ENCODE measurements around the gene TP53TG3D.
"Not testable (repeated sequence)": the region's sequence is repeated elsewhere in the genome, so short reads cannot be mapped to it uniquely, and the experiment has no call there.

Gene TP53TG3D, protein sequence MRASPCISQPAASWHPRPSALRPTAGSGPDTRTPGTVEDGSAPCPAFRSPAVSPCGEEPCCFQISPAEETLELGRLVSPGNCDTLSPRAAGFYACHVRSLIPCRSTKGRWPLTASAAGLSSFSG

DNA sequence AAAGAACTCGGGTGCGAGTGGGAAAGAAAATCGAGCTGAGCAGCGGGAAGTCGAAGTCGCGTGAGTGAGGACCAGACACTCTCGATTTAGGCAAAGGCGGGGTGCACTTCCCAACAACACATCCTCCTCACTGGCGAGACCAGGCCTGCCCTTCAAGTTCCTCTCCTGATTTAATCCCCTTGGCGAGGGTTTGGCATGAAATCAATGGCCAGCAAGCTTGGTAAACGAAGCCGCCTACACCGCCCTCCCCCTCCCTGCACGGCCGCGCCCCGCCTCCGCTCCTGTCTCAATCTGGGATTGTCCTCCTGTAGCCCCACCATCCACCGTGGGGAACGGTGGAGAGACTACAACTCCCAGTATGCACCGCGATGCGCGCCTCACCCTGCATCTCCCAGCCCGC is at the start of gene TP53TG3D:
Gene TP53TG3D, plus strand, starts transcription at position 301 of the 400 bp plus-strand sequence. Its CDS starts 68 bp downstream, at position 369.
- in situ Hi-C loops (cut with HindIII; ENCODE audit: low sequenced_read_pairs); DNase-seq (ENCODE audit: low read depth, low spot score); H3K4me3 ChIP-seq (ENCODE audit: low read depth, low read length): not testable (repeated sequence)

DNA sequence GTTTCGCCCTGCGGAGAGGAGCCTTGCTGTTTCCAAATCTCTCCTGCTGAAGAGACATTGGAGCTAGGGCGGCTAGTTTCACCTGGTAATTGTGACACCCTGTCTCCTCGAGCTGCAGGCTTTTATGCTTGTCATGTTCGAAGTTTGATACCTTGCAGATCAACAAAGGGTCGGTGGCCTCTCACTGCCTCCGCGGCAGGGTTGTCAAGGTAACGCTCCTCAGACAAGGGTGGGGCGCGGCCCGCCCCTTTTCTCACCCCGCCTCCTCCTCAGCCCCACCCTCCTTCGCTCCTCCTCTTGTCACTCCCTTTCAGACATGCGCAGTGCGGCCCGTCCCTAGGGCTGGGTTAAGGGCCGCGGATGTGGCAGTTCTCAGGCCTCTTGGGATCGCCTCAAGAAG is 421 bp downstream of the TP53TG3D start:
- in situ Hi-C loops (cut with HindIII; ENCODE audit: low sequenced_read_pairs); H3K4me3 ChIP-seq (ENCODE audit: low read depth, low read length); DNase-seq (ENCODE audit: low read depth, low spot score): not testable (repeated sequence)

DNA sequence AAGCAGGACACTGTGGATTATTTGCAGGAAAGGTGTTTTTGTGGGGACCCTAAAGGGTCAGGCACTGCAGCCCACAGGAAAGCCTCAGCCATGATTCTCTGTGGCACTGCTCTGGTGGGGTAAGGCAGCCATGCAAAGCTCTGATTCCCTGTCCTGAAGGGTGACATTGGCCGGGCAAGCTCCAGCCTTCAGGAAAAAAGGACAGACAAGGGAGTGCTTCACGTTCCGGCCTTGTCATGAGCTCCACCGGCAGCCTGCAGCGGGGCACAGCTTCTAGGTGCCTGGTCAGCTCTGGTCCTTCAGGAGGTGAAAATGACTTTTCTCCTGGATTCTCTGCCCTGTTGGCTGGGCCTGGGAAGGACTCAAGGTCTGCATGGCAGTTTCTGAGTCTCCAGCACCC is 8.4 kb downstream of the TP53TG3D start:
- in situ Hi-C loops (cut with HindIII; ENCODE audit: low sequenced_read_pairs); DNase-seq (ENCODE audit: low read depth, low spot score); H3K4me3 ChIP-seq (ENCODE audit: low read depth, low read length): not testable (repeated sequence)

DNA sequence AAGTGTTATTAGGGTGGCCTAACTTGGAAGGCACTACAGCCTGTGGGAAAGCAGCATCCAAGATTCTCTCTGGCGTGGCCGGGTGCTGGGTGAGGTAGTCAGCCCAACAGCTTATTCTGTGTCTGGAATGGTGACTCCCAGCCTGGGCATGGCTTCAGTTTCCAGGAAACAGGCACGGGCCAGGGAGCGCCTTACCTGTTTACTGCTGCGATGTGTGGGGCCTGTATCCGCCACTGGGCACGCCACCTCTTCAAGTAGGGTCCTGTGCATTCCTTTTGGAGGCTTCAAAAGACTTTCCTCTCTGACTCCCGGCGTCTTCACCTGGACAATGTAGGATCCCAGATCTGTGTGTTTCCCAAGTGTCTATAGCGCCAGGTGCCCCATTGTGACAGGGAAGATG is 10.5 kb downstream of the TP53TG3D start:
- DNase-seq (ENCODE audit: low read depth, low spot score); in situ Hi-C loops (cut with HindIII; ENCODE audit: low sequenced_read_pairs); H3K4me3 ChIP-seq (ENCODE audit: low read depth, low read length): not testable (repeated sequence)

DNA sequence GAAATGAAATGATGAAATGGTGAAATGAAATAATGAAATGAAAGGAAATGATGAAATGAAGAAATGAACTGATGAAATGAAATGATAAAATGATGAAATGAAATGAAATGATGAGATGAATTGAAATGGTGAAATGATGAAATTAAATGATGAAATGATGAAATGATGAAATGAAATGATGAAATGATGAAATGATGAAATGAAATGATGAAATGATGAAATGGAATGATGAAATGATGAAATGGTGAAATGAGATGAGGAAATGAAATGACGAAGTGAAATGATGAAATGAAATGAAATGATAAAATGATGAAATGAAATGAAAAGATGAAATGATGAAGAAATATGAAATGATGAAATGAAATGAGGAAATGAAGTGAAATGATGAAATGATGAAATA is 28.8 kb downstream of the TP53TG3D start:
- in situ Hi-C loops (cut with HindIII; ENCODE audit: low sequenced_read_pairs): not testable (repeated sequence)

DNA sequence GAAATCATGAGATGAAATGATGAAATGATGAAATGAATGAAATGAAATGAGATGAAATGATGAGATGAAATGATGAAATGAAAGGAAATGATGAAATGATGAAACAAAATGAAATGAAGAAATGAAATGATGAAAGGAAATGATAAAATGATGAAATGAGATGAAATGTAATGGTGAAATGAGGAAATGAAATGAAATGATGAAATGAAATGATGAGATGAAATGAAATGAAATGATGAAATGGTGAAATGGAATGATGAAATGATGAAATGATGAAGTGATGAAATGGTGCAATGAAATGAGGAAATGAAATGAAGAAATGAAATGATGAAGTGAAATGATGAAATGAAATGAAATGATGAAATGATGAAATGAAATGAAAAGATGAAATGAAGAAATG is 29.9 kb downstream of the TP53TG3D start:
- DNase-seq (ENCODE audit: low read depth, low spot score); in situ Hi-C loops (cut with HindIII; ENCODE audit: low sequenced_read_pairs); H3K4me3 ChIP-seq (ENCODE audit: low read depth, low read length): not testable (repeated sequence)

More for the DNA sequence above, 28.8 kb downstream of the TP53TG3D start:
- not testable (repeated sequence) for H3K4me3 ChIP-seq (ENCODE audit: low read depth, low read length); DNase-seq (ENCODE audit: low read depth, low spot score)

DNA sequence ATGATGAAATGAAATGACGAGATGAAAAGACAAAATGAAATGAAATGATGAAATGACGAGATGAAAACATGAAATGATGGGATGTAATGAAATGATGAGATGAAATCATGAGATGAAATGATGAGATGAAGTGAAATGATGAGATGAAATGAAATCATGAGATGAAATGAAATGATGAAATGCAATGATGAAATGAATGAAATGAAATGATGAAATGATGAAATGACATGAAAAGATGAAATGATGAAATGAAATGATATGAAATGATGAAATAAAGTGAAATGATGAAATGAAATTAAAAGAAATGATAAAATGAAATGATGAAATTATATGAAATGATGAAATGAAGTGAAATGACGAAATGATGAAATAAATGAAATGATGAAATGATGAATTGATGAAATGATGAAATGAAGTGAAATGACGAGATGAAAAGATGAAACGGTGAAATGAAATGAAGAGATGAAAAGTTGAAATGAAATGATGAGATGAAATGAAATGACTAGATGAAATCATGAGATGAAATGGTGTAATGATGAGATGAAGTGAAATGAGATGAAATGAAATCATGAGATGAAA is 30.9 kb downstream of the TP53TG3D start:
- in situ Hi-C loops (cut with HindIII; ENCODE audit: low sequenced_read_pairs); DNase-seq (ENCODE audit: low read depth, low spot score); H3K4me3 ChIP-seq (ENCODE audit: low read depth, low read length): not testable (repeated sequence)

DNA sequence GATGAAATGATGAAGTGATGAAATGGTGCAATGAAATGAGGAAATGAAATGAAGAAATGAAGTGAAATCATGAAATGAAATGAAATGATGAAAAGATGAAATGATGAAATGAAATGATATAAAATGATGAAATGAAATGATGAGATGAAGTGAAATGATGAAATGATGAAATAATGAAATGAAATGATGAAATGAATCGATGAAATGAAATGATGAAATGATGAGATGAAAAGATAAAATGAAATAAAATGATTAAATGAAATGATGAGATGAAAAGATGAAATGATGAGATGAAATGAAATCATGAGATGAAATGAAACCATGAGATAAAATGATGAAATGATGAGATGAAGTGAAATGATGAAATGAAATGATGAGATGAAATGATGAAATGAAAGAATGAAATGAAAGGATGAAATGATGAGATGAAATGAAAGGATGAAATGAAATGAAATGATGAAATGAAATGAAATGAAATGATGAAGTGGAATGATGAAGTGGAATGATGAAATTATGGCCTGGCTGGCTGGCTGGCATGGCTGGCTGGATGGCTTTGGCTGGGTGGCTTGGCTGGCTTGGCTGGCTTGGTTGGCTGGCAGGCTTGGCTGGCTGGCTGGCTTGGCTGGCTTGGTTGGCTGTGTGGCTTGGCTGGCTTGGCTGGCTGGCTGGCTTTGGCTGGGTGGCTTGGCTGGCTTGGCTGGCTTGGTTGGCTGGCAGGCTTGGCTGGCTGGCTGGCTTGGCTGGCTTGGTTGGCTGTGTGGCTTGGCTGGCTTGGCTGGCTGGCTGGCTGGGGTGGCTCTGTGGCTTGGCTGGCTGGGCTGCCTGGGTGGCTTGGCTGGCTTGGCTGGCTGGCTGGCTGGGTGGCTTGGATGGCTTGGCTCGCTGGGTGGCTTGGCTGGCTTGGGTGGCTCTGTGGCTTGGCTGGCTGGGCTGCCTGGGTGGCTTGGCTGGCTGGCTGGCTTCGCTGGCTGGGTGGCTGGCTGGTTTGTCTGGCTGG is 32.0 kb downstream of the TP53TG3D start:
- DNase-seq (ENCODE audit: low read depth, low spot score); in situ Hi-C loops (cut with HindIII; ENCODE audit: low sequenced_read_pairs); H3K4me3 ChIP-seq (ENCODE audit: low read depth, low read length): not testable (repeated sequence)

DNA sequence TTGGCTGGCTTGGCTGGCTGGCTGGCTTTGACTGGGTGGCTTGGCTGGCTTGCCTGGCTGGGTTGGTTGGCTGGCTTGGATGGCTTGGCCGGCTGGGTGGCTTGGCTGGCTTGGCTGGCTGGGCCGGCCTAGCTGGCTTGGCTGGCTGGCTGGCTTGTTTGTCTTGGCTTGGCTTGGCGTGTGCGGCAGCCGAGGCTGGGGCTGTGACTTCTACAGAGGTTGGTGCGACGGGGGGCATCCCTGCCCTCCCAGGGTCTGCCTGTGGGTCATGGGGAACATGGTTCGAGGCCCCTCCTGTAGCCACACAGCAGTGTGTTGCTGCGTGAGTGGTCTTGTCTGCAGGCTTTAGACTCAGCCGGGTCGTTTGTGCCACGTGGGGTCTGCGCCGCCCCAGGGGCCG is 33.1 kb downstream of the TP53TG3D start:
- in situ Hi-C loops (cut with HindIII; ENCODE audit: low sequenced_read_pairs); H3K4me3 ChIP-seq (ENCODE audit: low read depth, low read length); DNase-seq (ENCODE audit: low read depth, low spot score): not testable (repeated sequence)

DNA sequence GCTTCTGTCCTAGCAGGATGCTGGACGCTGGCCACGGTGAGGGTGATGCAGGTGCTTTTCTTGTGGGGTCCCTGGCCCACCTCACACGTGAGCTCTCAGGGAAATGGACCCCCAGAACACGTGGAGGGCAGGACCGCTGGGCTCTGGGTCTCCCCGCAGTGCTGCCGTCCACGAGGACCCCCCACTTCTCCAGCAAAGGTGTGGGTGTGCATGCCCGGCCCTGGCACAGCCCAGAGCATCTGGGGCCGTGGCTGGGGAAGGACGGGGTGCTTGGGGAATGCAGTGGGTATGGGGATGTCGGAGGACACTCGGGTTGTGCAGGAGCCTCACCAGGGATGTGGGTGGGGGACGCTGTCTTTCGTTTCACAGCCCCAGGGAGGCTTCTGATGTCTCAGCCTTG is 34.7 kb downstream of the TP53TG3D start:
- DNase-seq (ENCODE audit: low read depth, low spot score); H3K4me3 ChIP-seq (ENCODE audit: low read depth, low read length); in situ Hi-C loops (cut with HindIII; ENCODE audit: low sequenced_read_pairs): not testable (repeated sequence)

DNA sequence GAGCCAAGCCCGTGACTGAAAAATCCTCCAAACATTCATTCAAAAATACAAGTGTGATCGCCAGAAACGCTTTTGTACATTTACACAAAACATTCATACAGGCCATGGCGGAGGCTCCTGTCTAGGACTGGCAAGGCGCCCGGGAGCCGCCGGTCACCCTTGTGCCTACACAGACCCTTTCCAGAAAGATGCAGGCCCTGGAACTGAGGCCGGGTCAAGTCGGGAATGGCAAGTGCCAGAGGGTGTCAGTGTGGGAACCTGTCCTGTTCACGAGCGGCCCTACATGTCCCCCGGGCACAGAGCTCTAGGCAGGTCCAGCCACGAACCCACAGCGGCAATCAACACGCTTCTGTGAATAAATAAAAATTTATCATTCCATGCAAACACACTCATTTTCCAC is 36.1 kb downstream of the TP53TG3D start:
- DNase-seq (ENCODE audit: low read depth, low spot score); H3K4me3 ChIP-seq (ENCODE audit: low read depth, low read length); in situ Hi-C loops (cut with HindIII; ENCODE audit: low sequenced_read_pairs): not testable (repeated sequence)

DNA sequence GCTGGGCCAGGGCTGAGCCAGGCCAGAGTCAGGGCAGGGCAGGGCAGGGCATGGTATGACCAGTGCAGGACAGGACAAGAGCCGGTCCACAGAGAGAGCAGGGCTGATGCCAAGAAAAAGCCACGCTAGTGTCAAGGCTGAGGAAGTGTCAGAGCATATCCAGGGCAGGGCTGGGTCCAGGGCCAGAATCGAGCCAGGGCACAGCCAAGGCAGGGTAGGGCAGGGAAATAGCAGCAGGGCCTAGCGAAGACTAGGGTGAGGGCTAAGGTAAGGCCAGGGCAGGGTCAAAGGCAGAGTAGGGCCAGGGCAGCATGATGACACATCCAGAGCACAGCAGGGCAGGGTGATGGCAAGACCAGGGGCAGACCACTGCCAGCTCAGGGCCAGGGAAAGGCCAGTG is 49.7 kb downstream of the TP53TG3D start:
- in situ Hi-C loops (cut with HindIII; ENCODE audit: low sequenced_read_pairs); DNase-seq (ENCODE audit: low read depth, low spot score); H3K4me3 ChIP-seq (ENCODE audit: low read depth, low read length): not testable (repeated sequence)

Measured in astrocyte of the spinal cord (primary cell).